K562 (cell line): ENCODE results near the gene ANKRD24. TPM values are rescaled to one million over a fixed set of nuclear protein-coding genes. Genes with fewer than 3 reads are reported as not detected.

ENCODE experiments used
- ATAC-seq: fragments of 200-7000 bp; cut with Tn5 transposase; 3 replicates; pipeline ENCODE4 v1.9.1; 2020; ENCODE audit warnings: moderate library complexity
- BruUV-seq: library from RNA; stranded (reverse); fragments of 400-500 nt; replicated peaks from 2 replicates; lab custom pipeline; 2021; lab: Mats Ljungman, UMichigan
- CTCF ChIA-PET: fragments of 300-600 bp; formaldehyde crosslinking; extraction: SDS; loops from one replicate; lab custom pipeline; 2021; ENCODE audit warnings: low intra/inter-chr PET ratio; lab: Yijun Ruan, JAX
- POLR2A ChIA-PET: fragments of 300-600, 350-650 bp; sonication (Branson Sonifier 250); formaldehyde crosslinking; extraction: SDS; loops from one replicate; lab custom pipeline; 2021; ENCODE audit warnings: antibody characterized with exemption, inconsistent platforms; lab: Yijun Ruan, JAX
- DNase-seq, 4 experiments: peaks; one replicate each; pipeline versions ENCODE4 v3.0.0 to v3.0.0-alpha.2; 2011 to 2018; ENCODE audit warnings: low spot score in 3 of 4, mixed read lengths in 3 of 4; ENCODE audit errors: extremely low read depth in 1 of 4
- FAIRE-seq: peaks from 2 replicates; lab custom pipeline; 2011; peaks lifted over from hg19 to GRCh38; lab: Jason Lieb, UNC
- H2AFZ ChIP-seq: 2 replicates; pipeline ENCODE4 v1.6.0; 2011; ENCODE audit warnings: low read depth, low read length, control low read depth, inconsistent platforms
- H3K27ac ChIP-seq: fragments of 200-600 bp; 3 replicates; pipeline ENCODE4 v1.8.0; 2011; ENCODE audit warnings: low read depth, mild to moderate bottlenecking, control low read depth, inconsistent platforms, low read length, moderate library complexity, mixed read lengths; ENCODE audit errors: extremely low read depth
- H3K27me3 ChIP-seq, 2 experiments: fragments of 300-600 bp in 1 of 2; 2 replicates in 1 of 2; 3 replicates in 1 of 2; pipeline versions ENCODE4 v1.6.0 to v1.8.0; 2011; ENCODE audit warnings: inconsistent platforms in 2 of 2, low read length in 2 of 2, mild to moderate bottlenecking in 1 of 2, mixed read lengths in 1 of 2, moderate library complexity in 1 of 2; ENCODE audit not compliant: control insufficient read depth in 2 of 2, insufficient read depth in 2 of 2
- H3K36me3 ChIP-seq: fragments of 300-600 bp; 3 replicates; pipeline ENCODE4 v1.8.0; 2011; ENCODE audit warnings: mild to moderate bottlenecking, low read length, inconsistent platforms; ENCODE audit not compliant: control insufficient read depth, insufficient read depth
- H3K4me1 ChIP-seq, 2 experiments: fragments of 200-600 bp in 1 of 2; replicated peaks in 1 of 2; 2 replicates in 1 of 2; 3 replicates in 1 of 2; pipeline versions ENCODE4 v1.5.1 to v1.8.0; 2011; ENCODE audit warnings: inconsistent platforms in 2 of 2, low read length in 2 of 2, mild to moderate bottlenecking in 1 of 2, mixed read lengths in 1 of 2, moderate library complexity in 1 of 2; ENCODE audit not compliant: control insufficient read depth in 2 of 2, insufficient read depth in 2 of 2
- H3K4me2 ChIP-seq: 2 replicates; pipeline ENCODE4 v1.6.1; 2011; ENCODE audit warnings: low read length, control low read depth, inconsistent platforms, mixed read lengths; ENCODE audit not compliant: insufficient read depth
- H3K4me3 ChIP-seq: fragments of 200-600 bp; sonication (generic), shearing (Covaris generic); 2 replicates; pipeline ENCODE4 v1.5.1; 2016; ENCODE audit warnings: control low read depth, inconsistent platforms
- H3K79me2 ChIP-seq: fragments of 200-600 bp; 3 replicates; pipeline ENCODE4 v1.8.0; 2011; ENCODE audit warnings: low read length, inconsistent platforms; ENCODE audit not compliant: control insufficient read depth, insufficient read depth
- H3K9ac ChIP-seq, 2 experiments: 2 replicates each; pipeline versions ENCODE4 v1.6.0 to v1.6.1; 2011; ENCODE audit warnings: low read depth in 2 of 2, low read length in 2 of 2, control low read depth in 1 of 2, inconsistent platforms in 1 of 2, mild to moderate bottlenecking in 1 of 2, mixed read lengths in 1 of 2; ENCODE audit not compliant: insufficient read depth in 1 of 2
- H3K9me1 ChIP-seq: one replicate; pipeline ENCODE4 v1.6.0; 2011; ENCODE audit warnings: inconsistent platforms, mild to moderate bottlenecking, low read length, moderate library complexity; ENCODE audit not compliant: control insufficient read depth, insufficient read depth
- H3K9me3 ChIP-seq: replicated peaks from 2 replicates; pipeline ENCODE4 v1.5.1; 2011; ENCODE audit warnings: low read depth, low read length, inconsistent platforms; ENCODE audit not compliant: control insufficient read depth, insufficient read depth
- H4K20me1 ChIP-seq: replicated peaks from 2 replicates; pipeline ENCODE4 v1.6.1; 2011; ENCODE audit warnings: low read length, inconsistent platforms, mixed read lengths; ENCODE audit not compliant: control insufficient read depth, insufficient read depth
- ARID2 ChIP-seq: fragments of 450-650 bp; IDR thresholded peaks from 2 replicates; pipeline ENCODE4 v1.6.1; 2017; ENCODE audit warnings: antibody characterized with exemption, mild to moderate bottlenecking
- BCOR ChIP-seq: fragments of 450-650 bp; IDR thresholded peaks from 2 replicates; pipeline ENCODE4 v1.6.1; 2016
- CBX3 ChIP-seq, 2 experiments: IDR thresholded peaks; 1 replicate in 1 of 2; 2 replicates in 1 of 2; pipeline ENCODE4 v1.6.1; 2012; ENCODE audit warnings: inconsistent platforms in 2 of 2, low read length in 2 of 2, borderline replicate concordance in 1 of 2, control low read depth in 1 of 2
- CC2D1A ChIP-seq: fragments of 450-650 bp; IDR thresholded peaks from 2 replicates; pipeline ENCODE4 v1.6.1; 2017; ENCODE audit warnings: mild to moderate bottlenecking
- CHD4 ChIP-seq: fragments of 200-600 bp; sonication (generic); IDR thresholded peaks from 3 replicates; pipeline ENCODE4 v1.6.1; 2012; ENCODE audit warnings: low read depth, mild to moderate bottlenecking, mixed read lengths, low read length, inconsistent platforms; ENCODE audit not compliant: insufficient read depth, insufficient replicate concordance, poor library complexity, severe bottlenecking
- EHMT2 ChIP-seq: fragments of 450-650 bp; IDR thresholded peaks from 2 replicates; pipeline ENCODE4 v1.6.1; 2018; ENCODE audit warnings: antibody characterized with exemption
- FOXM1 ChIP-seq, 2 experiments: fragments of 450-650 bp in 1 of 2; sonication (generic) in 1 of 2; formaldehyde crosslinking in 1 of 2; IDR thresholded peaks; 2 replicates each; pipeline versions ENCODE4 v1.6.1 to v1.9.0; 2017 to 2022; ENCODE audit warnings: low read depth in 2 of 2, mild to moderate bottlenecking in 2 of 2, missing genetic modification reagents in 1 of 2, moderate library complexity in 1 of 2
- GABPA ChIP-seq: fragments of 200-800 bp; sonication (Bioruptor generic); conservative IDR thresholded peaks from 2 replicates; pipeline ENCODE4 v1.6.1; 2016; ENCODE audit warnings: low read depth, missing genetic modification characterization, missing compliant biosample characterization
- HDAC1 ChIP-seq, 2 experiments: fragments of 450-650 bp; IDR thresholded peaks; 2 replicates each; pipeline ENCODE4 v1.6.1; 2016 to 2017; ENCODE audit warnings: inconsistent platforms in 1 of 2, mild to moderate bottlenecking in 1 of 2, moderate library complexity in 1 of 2
- NRF1 ChIP-seq, 2 experiments: fragments of 450-650 bp; IDR thresholded peaks in 1 of 2; conservative IDR thresholded peaks in 1 of 2; 2 replicates each; pipeline ENCODE4 v1.6.1; 2014; ENCODE audit warnings: mild to moderate bottlenecking in 2 of 2
- PHF20 ChIP-seq: fragments of 450-650 bp; IDR thresholded peaks from 2 replicates; pipeline ENCODE4 v1.6.1; 2018; ENCODE audit not compliant: partially characterized antibody
- PTTG1 ChIP-seq: fragments of 450-650 bp; IDR thresholded peaks from 2 replicates; pipeline ENCODE4 v1.6.1; 2016; ENCODE audit warnings: low read depth, mild to moderate bottlenecking, missing genetic modification characterization, missing compliant biosample characterization
- SMARCA5 ChIP-seq: fragments of 450-650 bp; IDR thresholded peaks from 2 replicates; pipeline ENCODE4 v1.6.1; 2016
- TAF7 ChIP-seq: fragments of 450-650 bp; IDR thresholded peaks from 2 replicates; pipeline ENCODE4 v1.6.1; 2016; ENCODE audit warnings: missing genetic modification characterization, missing compliant biosample characterization
- THRAP3 ChIP-seq: fragments of 450-650 bp; IDR thresholded peaks from 2 replicates; pipeline ENCODE4 v1.6.1; 2016; ENCODE audit warnings: mild to moderate bottlenecking, inconsistent platforms, borderline replicate concordance
- UBTF ChIP-seq, 2 experiments: IDR thresholded peaks; 2 replicates each; pipeline ENCODE4 v1.6.1; 2012; ENCODE audit warnings: improper control_type of control experiment in 2 of 2, low read depth in 2 of 2, low read length in 2 of 2, borderline replicate concordance in 1 of 2
- ZBTB2 ChIP-seq: fragments of 450-650 bp; IDR thresholded peaks from 2 replicates; pipeline ENCODE4 v1.6.1; 2016; ENCODE audit warnings: antibody characterized with exemption
- ZNF316 ChIP-seq: fragments of 450-650 bp; IDR thresholded peaks from 2 replicates; pipeline ENCODE4 v1.6.1; 2016
- ZNF584 ChIP-seq: fragments of 200-800 bp; sonication (Bioruptor generic); IDR thresholded peaks from 2 replicates; pipeline ENCODE4 v1.6.1; 2016; ENCODE audit warnings: low read depth, mild to moderate bottlenecking, missing genetic modification characterization, missing compliant biosample characterization
- WGBS: fragments of 100-300 bp; shearing (Covaris generic); methylation state at CpG from one replicate; pipeline ENCODE4 v1.1.6; 2016; ENCODE audit warnings: low coverage, mixed read lengths; ENCODE audit not compliant: insufficient coverage; ENCODE audit errors: missing lambda C conversion rate; 5-methylcytosine and 5-hydroxymethylcytosine counted together
- in situ Hi-C: fragments of 300-500 bp; cut with MboI; formaldehyde crosslinking; loops from 4 replicates; pipeline ENCODE4 v1.15.0; 2018; ENCODE audit warnings: inconsistent platforms, mixed read lengths
- intact Hi-C: fragments of 100-400 bp; cut with micrococcal nuclease; formaldehyde crosslinking; loops from 2 replicates; pipeline ENCODE4 v1.14.2; 2022
- polyA plus RNA-seq, 8 experiments: library from polyadenylated mRNA; depleted of rRNA in 4 of 8; stranded (reverse) in 5 of 8; unstranded in 3 of 8; fragments of >200 nt; fragmentation: Nextera tagmentation in 2 of 8; fragmentation: Illumina TruSeq in 1 of 8; extraction: Ambion mirVana in 2 of 8; extraction: Trizol in 1 of 8; gene quantifications; 2 replicates each; pipeline versions ENCODE4 v1.2.1 to v1.2.3, GENCODE V29; 2011 to 2014; ENCODE audit warnings: inconsistent platforms in 1 of 8, missing spikeins in 1 of 8
- total RNA-seq, 7 experiments: library from RNA; depleted of rRNA in 6 of 7; stranded (reverse); fragments of >200 nt in 6 of 7; fragmentation: Illumina TruSeq in 2 of 7; extraction: Trizol in 2 of 7; gene quantifications; 2 replicates each; pipeline versions ENCODE4 v1.2.1 to v1.2.3, GENCODE V29; 2011 to 2021; ENCODE audit warnings: low replicate concordance in 1 of 7

ANKRD24 gene
- total and polyA plus RNA-seq, 9 of the 15 experiments (the other 6 are each of a cell fraction or from before 2014, with no cell fraction given): 0.07 to 0.12 (median 0.09) TPM; not detected in 5

- no peaks in the 10 kb centered on the region for H3K79me2 ChIP-seq
- H3K4me2 ChIP-seq: 0 out of 2 replicates have a peak overlapping the region, but pooled peaks have one; percentile 18
- H3K4me1 ChIP-seq: peaks cover 8 to 39% of the 10 kb centered on the region in 2 experiments; a peak in 4 of 5 replicates
- no peak overlapping the region for H3K27ac ChIP-seq
- no peaks in the 10 kb centered on the region for H3K9me3 ChIP-seq
- no peaks in the 10 kb centered on the region for H3K36me3 ChIP-seq
- no peak overlapping the region for H3K4me3 ChIP-seq
- ChIA-PET CTCF (interaction anchor here (0.6 kb wide), 1 partner anchor 354 kb away, joined by 3 read pairs; no protein-coding TSS in a partner anchor), POLR2A (interaction anchor here (1.1 kb wide), 1 partner anchor 7 kb away, joined by 3 read pairs; no protein-coding TSS in a partner anchor)
- intact Hi-C loops (no loop called here), in situ Hi-C loops (no loop called here)
- DNase-seq (no peak), ATAC-seq (no peak), FAIRE-seq (no peak)
- peak overlapping the region; percentile 66; the same call in 1 of the 2 replicates for H2AFZ ChIP-seq
- peaks cover 0 to 20% of the 10 kb centered on the region in 2 experiments; a peak in 2 of 5 replicates for H3K27me3 ChIP-seq
- WGBS: 0% methylated on average over 2 of the region's 2 CpGs
- H3K9me1 ChIP-seq: no peaks in the 10 kb centered on the region
- H4K20me1 ChIP-seq: 0 out of 2 replicates have a peak, but pooled peaks cover 5% of the 10 kb centered on the region
- H3K9ac ChIP-seq: peak overlapping the region in 1 of 2 experiments; percentile 33; a peak in 1 of 4 replicates
- no TSS peak for BruUV-seq
- TF ChIP-seq CBX3 (IDR thresholded peaks at IDR 0.05; ENCODE audit: borderline replicate concordance in 1 of 2, low read length in 2 of 2) (no peak), ZBTB2 (0 out of 2 replicates have a peak, but pooled peaks have one; percentile 5), NRF1 (conservative IDR thresholded peaks at IDR 0.05 in 1 of 2, IDR thresholded peaks at IDR 0.05 in 1 of 2) (no peak), FOXM1 (IDR thresholded peaks at IDR 0.05; ENCODE audit: low read depth) (no peak), FOXM1 (CRISPR knock-in tag; IDR thresholded peaks at IDR 0.05; ENCODE audit: low read depth) (no peak), GABPA (tag) (no peak), BCOR (peak; percentile 78), PHF20 (peak; percentile 41), EHMT2 (0 out of 2 replicates have a peak, but pooled peaks have one; percentile 6), HDAC1 (IDR thresholded peaks at IDR 0.05) (peak in 1 of 2 experiments; percentile 34; a peak in 2 of 4 replicates), ARID2 (0 out of 2 replicates have a peak, but pooled peaks have one; percentile 21), TAF7 (tag) (no peak), SMARCA5 (peak; percentile 17; the same call in 1 of the 2 replicates), ZNF584 (no peak), THRAP3 (0 out of 2 replicates have a peak, but pooled peaks have one; percentile 42), ZNF316 (peak; percentile 35), CC2D1A (peak; percentile 17; the same call in 1 of the 2 replicates), CHD4 (no peak), UBTF (IDR thresholded peaks at IDR 0.05; ENCODE audit: borderline replicate concordance in 1 of 2, low read depth in 2 of 2, low read length in 2 of 2) (no peak), PTTG1 (tag) (no peak)
These were observed 46.3 kb downstream of the ANKRD24 start for GRCh38 chr19:4228765-4229178.
